ENCODE measurements around the gene MACF1.

DNA sequence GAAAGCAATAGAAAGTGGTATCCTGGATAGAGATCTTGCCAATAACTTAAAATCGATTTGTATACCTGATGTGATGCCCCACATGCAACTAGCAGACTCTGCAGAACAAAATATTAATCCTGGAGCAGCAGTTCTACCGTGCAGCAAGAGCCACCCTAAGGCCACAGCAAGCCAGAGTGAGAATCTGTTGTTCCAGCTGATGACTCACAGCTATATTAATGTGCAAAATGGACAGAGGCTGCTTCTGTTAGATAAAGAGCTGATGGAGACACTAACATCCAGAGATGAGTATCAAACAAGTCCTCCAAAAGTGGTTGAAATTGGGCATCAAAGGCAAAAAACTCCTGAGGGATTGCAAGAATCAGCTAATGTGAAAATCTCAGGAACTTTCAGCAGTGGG lies 127.8 kb downstream of the MACF1 start:
- TF ChIP-seq POLR2AphosphoS5 (IDR thresholded peaks at IDR 0.05; ENCODE audit: low read depth, low read length): no peak
- TF ChIP-seq POLR2A (IDR thresholded peaks at IDR 0.05; ENCODE audit: low read depth, low read length): no peak
- TF ChIP-seq TAF1 (IDR thresholded peaks at IDR 0.05; ENCODE audit: borderline replicate concordance, low read depth, low read length): no peak
